D721Med (cell line): ENCODE results near the gene DNAH2.

ENCODE experiments used
- DNase-seq: peaks from one replicate; pipeline ENCODE4 v3.0.0; 2011; ENCODE audit warnings: low spot score; ENCODE audit not compliant: insufficient read length
- FAIRE-seq: peaks from 2 replicates; lab custom pipeline; 2011; peaks lifted over from hg19 to GRCh38; lab: Jason Lieb, UNC
- TF ChIP-seq, protein P1 (sequence below): IDR thresholded peaks from 2 replicates; pipeline ENCODE4 v1.5.1; 2012; ENCODE audit warnings: mild to moderate bottlenecking, control low read depth; ENCODE audit not compliant: insufficient read depth; ENCODE audit errors: missing control alignments

The DNAH2 gene

DNA sequence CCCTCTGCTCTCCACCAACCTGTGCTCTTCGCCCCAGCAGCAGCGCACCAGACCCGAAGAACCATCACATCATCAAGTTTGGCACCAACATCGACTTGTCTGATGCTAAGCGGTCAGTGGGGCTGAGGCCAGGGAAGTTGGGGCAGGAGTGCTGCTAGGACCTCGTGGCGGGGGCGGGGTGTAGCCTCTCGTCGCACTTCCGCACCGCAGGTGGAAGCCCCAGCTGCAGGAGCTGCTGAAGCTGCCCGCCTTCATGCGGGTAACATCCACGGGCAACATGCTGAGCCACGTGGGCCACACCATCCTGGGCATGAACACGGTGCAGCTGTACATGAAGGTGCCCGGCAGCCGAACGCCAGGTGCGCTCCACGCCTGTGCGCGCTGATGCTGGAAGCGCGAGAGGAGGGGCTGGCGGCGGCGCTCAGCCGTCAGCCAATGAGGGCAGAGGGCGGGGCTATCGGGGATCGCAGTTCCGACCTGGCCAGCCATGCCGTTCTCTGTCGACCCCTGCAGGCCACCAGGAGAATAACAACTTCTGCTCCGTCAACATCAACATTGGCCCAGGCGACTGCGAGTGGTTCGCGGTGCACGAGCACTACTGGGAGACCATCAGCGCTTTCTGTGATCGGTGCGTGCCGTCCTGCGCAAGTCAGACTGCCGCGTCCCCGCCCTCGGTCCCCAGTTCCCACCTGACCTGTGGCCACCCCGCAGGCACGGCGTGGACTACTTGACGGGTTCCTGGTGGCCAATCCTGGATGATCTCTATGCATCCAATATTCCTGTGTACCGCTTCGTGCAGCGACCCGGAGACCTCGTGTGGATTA lies 134.1 kb downstream of the DNAH2 start:
- TF ChIP-seq, protein P1, sequence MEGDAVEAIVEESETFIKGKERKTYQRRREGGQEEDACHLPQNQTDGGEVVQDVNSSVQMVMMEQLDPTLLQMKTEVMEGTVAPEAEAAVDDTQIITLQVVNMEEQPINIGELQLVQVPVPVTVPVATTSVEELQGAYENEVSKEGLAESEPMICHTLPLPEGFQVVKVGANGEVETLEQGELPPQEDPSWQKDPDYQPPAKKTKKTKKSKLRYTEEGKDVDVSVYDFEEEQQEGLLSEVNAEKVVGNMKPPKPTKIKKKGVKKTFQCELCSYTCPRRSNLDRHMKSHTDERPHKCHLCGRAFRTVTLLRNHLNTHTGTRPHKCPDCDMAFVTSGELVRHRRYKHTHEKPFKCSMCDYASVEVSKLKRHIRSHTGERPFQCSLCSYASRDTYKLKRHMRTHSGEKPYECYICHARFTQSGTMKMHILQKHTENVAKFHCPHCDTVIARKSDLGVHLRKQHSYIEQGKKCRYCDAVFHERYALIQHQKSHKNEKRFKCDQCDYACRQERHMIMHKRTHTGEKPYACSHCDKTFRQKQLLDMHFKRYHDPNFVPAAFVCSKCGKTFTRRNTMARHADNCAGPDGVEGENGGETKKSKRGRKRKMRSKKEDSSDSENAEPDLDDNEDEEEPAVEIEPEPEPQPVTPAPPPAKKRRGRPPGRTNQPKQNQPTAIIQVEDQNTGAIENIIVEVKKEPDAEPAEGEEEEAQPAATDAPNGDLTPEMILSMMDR, result peak; percentile 66
- FAIRE-seq, result no peak

DNA sequence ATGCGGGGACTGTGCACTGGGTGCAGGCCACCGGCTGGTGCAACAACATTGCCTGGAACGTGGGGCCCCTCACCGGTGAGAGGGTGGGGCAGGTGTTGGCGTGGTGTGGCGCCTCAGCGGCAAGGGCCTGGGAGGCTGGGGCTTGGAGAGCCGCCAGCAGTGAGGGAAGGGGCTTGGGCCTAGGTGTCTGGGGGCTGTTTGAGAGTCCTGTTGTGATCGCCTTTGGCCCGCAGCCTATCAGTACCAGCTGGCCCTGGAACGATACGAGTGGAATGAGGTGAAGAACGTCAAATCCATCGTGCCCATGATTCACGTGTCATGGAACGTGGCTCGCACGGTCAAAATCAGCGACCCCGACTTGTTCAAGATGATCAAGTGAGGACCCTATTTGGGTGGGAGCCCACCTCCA lies 134.7 kb downstream of the DNAH2 start:
- TF ChIP-seq, protein P1, result no peak
- no peak for FAIRE-seq
- no peak for DNase-seq

More for the DNA sequence above, 134.1 kb downstream of the DNAH2 start:
- DNase-seq, result peak; percentile 14

DNA sequence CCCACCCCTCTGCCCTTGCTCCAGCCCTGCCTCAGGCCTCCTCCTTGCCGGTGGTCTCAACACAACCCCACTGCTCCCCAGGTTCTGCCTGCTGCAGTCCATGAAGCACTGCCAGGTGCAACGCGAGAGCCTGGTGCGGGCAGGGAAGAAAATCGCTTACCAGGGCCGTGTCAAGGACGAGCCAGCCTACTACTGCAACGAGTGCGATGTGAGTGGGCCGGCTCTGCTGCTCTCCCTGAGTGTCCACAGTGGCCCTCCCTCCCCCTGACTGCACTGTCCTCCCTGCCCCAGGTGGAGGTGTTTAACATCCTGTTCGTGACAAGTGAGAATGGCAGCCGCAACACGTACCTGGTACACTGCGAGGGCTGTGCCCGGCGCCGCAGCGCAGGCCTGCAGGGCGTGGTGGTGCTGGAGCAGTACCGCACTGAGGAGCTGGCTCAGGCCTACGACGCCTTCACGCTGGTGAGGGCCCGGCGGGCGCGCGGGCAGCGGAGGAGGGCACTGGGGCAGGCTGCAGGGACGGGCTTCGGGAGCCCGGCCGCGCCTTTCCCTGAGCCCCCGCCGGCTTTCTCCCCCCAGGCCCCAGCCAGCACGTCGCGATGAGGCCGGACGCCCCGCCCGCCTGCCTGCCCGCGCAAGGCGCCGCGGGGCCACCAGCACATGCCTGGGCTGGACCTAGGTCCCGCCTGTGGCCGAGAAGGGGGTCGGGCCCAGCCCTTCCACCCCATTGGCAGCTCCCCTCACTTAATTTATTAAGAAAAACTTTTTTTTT lies 135.6 kb downstream of the DNAH2 start:
- TF ChIP-seq, protein P1, result no peak
- DNase-seq (no peak), FAIRE-seq (no peak)

DNA sequence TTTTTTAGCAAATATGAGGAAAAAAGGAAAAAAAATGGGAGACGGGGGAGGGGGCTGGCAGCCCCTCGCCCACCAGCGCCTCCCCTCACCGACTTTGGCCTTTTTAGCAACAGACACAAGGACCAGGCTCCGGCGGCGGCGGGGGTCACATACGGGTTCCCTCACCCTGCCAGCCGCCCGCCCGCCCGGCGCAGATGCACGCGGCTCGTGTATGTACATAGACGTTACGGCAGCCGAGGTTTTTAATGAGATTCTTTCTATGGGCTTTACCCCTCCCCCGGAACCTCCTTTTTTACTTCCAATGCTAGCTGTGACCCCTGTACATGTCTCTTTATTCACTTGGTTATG lies 136.1 kb downstream of the DNAH2 start:
- FAIRE-seq, result no peak
- TF ChIP-seq, protein P1, result no peak

DNA sequence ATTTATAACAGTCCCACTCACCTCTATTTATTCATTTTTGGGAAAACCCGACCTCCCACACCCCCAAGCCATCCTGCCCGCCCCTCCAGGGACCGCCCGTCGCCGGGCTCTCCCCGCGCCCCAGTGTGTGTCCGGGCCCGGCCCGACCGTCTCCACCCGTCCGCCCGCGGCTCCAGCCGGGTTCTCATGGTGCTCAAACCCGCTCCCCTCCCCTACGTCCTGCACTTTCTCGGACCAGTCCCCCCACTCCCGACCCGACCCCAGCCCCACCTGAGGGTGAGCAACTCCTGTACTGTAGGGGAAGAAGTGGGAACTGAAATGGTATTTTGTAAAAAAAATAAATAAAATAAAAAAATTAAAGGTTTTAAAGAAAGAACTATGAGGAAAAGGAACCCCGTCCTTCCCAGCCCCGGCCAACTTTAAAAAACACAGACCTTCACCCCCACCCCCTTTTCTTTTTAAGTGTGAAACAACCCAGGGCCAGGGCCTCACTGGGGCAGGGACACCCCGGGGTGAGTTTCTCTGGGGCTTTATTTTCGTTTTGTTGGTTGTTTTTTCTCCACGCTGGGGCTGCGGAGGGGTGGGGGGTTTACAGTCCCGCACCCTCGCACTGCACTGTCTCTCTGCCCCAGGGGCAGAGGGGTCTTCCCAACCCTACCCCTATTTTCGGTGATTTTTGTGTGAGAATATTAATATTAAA lies 136.7 kb downstream of the DNAH2 start:
- TF ChIP-seq, protein P1, result no peak
- DNase-seq, result no peak
- FAIRE-seq, result no peak

More for the DNA sequence above, 136.1 kb downstream of the DNAH2 start:
- DNase-seq, result no peak

DNA sequence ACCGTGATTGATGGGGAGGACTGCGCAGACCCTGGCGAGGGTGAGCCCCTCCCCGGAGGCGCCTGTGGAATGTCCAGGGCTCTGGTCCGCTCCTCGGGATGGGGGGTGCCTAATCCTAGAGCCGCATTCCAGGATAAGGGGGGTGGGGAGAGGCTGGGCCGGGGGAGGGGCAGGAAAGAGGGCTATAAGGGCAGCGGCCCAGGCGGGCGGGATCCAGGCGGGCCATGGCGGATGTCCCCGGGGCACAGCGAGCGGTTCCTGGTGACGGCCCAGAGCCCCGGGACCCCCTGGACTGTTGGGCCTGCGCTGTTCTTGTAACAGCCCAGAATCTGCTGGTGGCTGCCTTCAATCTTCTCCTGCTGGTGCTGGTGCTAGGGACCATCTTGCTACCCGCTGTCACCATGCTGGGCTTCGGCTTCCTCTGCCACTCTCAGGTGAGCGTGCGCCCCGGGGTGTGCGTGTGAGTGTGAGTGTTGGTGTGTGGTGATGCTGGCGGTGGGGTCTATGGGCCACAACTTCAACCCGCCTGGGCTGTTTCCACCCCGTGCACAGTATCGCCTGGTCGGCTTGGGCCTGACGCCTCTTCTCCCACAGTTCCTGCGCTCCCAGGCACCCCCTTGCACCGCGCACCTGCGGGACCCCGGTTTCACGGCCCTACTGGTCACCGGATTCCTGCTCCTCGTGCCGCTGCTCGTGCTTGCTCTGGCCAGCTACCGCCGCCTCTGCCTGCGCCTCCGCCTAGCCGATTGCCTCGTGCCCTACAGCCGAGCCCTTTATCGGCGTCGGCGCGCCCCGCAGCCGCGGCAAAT lies 137.5 kb downstream of the DNAH2 start, which contains the start of gene TMEM88:
Gene TMEM88 (plus strand): TSS at position 216 of the 809 bp plus-strand sequence. CDS start 9 bp downstream, at position 225.
- TF ChIP-seq, protein P1, result no peak
- DNase-seq (no peak), FAIRE-seq (no peak)
